CD14-positive monocyte (primary cell): Measurements from ENCODE around the gene MPV17L2. TPM values are rescaled to one million over a fixed set of nuclear protein-coding genes. Genes with fewer than 3 reads are reported as not detected.

Experiments
- DNase-seq, 3 donors: peaks; one replicate each; pipeline ENCODE4 v3.0.0-alpha.2; 2011 to 2022
- H2AFZ ChIP-seq: 2 replicates; pipeline ENCODE4 v1.6.0; 2012; ENCODE audit warnings: mild to moderate bottlenecking, low read depth, low read length, inconsistent platforms; ENCODE audit not compliant: insufficient read depth, poor library complexity, severe bottlenecking
- H3K27ac ChIP-seq, 2 donors: 1 replicate in 1 of 2; 2 replicates in 1 of 2; pipeline ENCODE4 v1.5.1; 2012 to 2013; ENCODE audit warnings: low read length in 2 of 2, control low read depth in 1 of 2, inconsistent platforms in 1 of 2, low read depth in 1 of 2, mild to moderate bottlenecking in 1 of 2
- H3K27me3 ChIP-seq, 2 donors: one replicate each; pipeline versions ENCODE4 v1.6.0 to v1.6.1; 2011 to 2013; ENCODE audit warnings: low read length in 2 of 2; ENCODE audit not compliant: control insufficient read depth in 2 of 2, insufficient read depth in 2 of 2
- H3K36me3 ChIP-seq, 2 donors: replicated peaks in 1 of 2; 1 replicate in 1 of 2; 2 replicates in 1 of 2; pipeline versions ENCODE4 v1.5.1 to v1.6.1; 2012 to 2013; ENCODE audit warnings: low read length in 2 of 2, control low read depth in 1 of 2, inconsistent platforms in 1 of 2, mild to moderate bottlenecking in 1 of 2; ENCODE audit not compliant: insufficient read depth in 2 of 2, control insufficient read depth in 1 of 2
- H3K4me1 ChIP-seq, 2 donors: 1 replicate in 1 of 2; 2 replicates in 1 of 2; pipeline versions ENCODE4 v1.5.1 to v1.6.1; 2012 to 2013; ENCODE audit warnings: low read length in 2 of 2, control low read depth in 1 of 2, inconsistent platforms in 1 of 2, mild to moderate bottlenecking in 1 of 2, moderate library complexity in 1 of 2; ENCODE audit not compliant: insufficient read depth in 2 of 2, control insufficient read depth in 1 of 2
- H3K4me2 ChIP-seq: replicated peaks from 2 replicates; pipeline ENCODE3; 2012; ENCODE audit warnings: low read length, moderate library complexity, mild to moderate bottlenecking; ENCODE audit not compliant: poor library complexity, severe bottlenecking; ENCODE audit errors: extremely low read depth
- H3K4me3 ChIP-seq, 3 experiments: fragments of 200-600 bp in 1 of 3; sonication (generic) in 1 of 3; replicated peaks in 1 of 3; 1 replicate in 2 of 3; 2 replicates in 1 of 3; pipeline ENCODE4 v1.5.1; 2011 to 2013; ENCODE audit warnings: low read length in 3 of 3, mild to moderate bottlenecking in 3 of 3, control low read depth in 2 of 3, low read depth in 2 of 3, inconsistent platforms in 1 of 3, moderate library complexity in 1 of 3
- H3K79me2 ChIP-seq: 2 replicates; pipeline ENCODE4 v1.6.0; 2012; ENCODE audit warnings: mild to moderate bottlenecking, control low read depth, inconsistent platforms, low read length, moderate library complexity; ENCODE audit not compliant: insufficient read depth
- H3K9ac ChIP-seq: 2 replicates; pipeline ENCODE4 v1.6.0; 2017; ENCODE audit warnings: low read length, mild to moderate bottlenecking; ENCODE audit not compliant: insufficient read depth, poor library complexity, severe bottlenecking
- H3K9me3 ChIP-seq, 2 donors: replicated peaks in 1 of 2; 1 replicate in 1 of 2; 2 replicates in 1 of 2; pipeline versions ENCODE4 v1.5.1 to v1.6.1; 2012 to 2013; ENCODE audit warnings: low read length in 2 of 2, control low read depth in 1 of 2; ENCODE audit not compliant: control insufficient read depth in 1 of 2, insufficient read depth in 1 of 2
- H4K20me1 ChIP-seq: 2 replicates; pipeline ENCODE4 v1.6.0; 2012; ENCODE audit warnings: mild to moderate bottlenecking, low read length, control low read depth, moderate library complexity; ENCODE audit not compliant: insufficient read depth
- H3K27ac Mint-ChIP-seq, 7 donors: one replicate each; pipeline ENCODE4 v1.8.0; 2020; ENCODE audit warnings: mild to moderate bottlenecking in 7 of 7, mixed read lengths in 7 of 7, moderate library complexity in 6 of 7, inconsistent platforms in 2 of 7
- H3K27me3 Mint-ChIP-seq, 3 donors: one replicate each; pipeline ENCODE4 v1.8.0; 2021 to 2022; ENCODE audit warnings: low read depth in 3 of 3, mild to moderate bottlenecking in 3 of 3, mixed read lengths in 3 of 3, moderate library complexity in 3 of 3, inconsistent platforms in 1 of 3
- H3K36me3 Mint-ChIP-seq, 2 donors: one replicate each; pipeline ENCODE4 v1.8.0; 2020; ENCODE audit warnings: mixed read lengths in 2 of 2, inconsistent platforms in 1 of 2, mild to moderate bottlenecking in 1 of 2
- H3K4me1 Mint-ChIP-seq: one replicate; pipeline ENCODE4 v1.8.0; 2020; ENCODE audit warnings: mild to moderate bottlenecking, mixed read lengths
- H3K4me3 Mint-ChIP-seq, 2 donors: one replicate each; pipeline ENCODE4 v1.8.0; 2020; ENCODE audit warnings: mild to moderate bottlenecking in 2 of 2, mixed read lengths in 2 of 2, moderate library complexity in 1 of 2
- H3K9me3 Mint-ChIP-seq, 7 donors: one replicate each; pipeline ENCODE4 v1.8.0; 2020 to 2022; ENCODE audit warnings: mixed read lengths in 7 of 7, mild to moderate bottlenecking in 6 of 7, moderate library complexity in 6 of 7, inconsistent platforms in 2 of 7
- CTCF ChIP-seq: fragments of 200-600 bp; IDR thresholded peaks from one replicate; pipeline ENCODE4 v1.8.0; 2022; ENCODE audit warnings: antibody characterized with exemption, mild to moderate bottlenecking
- WGBS: methylation state at CpG from one replicate; pipeline ENCODE4 v1.1.5; 2013; ENCODE audit warnings: missing lambda C conversion rate; ENCODE audit not compliant: insufficient coverage; 5-methylcytosine and 5-hydroxymethylcytosine counted together
- intact Hi-C, 2 donors: fragments of 100-400 bp; cut with micrococcal nuclease; formaldehyde crosslinking; loops; one replicate each; pipeline versions ENCODE4 v1.15.0 to v1.15.1; 2023
- polyA plus RNA-seq, 3 donors: library from polyadenylated mRNA; depleted of rRNA in 1 of 3; unstranded in 2 of 3; stranded (reverse) in 1 of 3; fragments of 300-500 nt in 2 of 3; fragments of >200 nt in 1 of 3; fragmentation: Illumina TruSeq in 2 of 3; gene quantifications; 1 replicate in 2 of 3; 2 replicates in 1 of 3; pipeline ENCODE4 v1.2.3, GENCODE V29; 2012 to 2021

MPV17L2 gene
- polyA plus RNA-seq, 3 donors: 14.3 to 20.2 (median 15.0) TPM

- Histone ChIP-seq H3K9me3 (peaks cover 3 to 7% of the 10 kb centered on the region in 2 donors), H3K9ac (no peak overlapping the region), H3K4me3 (no peak overlapping the region), H3K27me3 (peaks cover 7 to 38% of the 10 kb centered on the region in 2 donors), H2AFZ (no peak overlapping the region), H3K27ac (no peak overlapping the region), H3K79me2 (no peaks in the 10 kb centered on the region), H4K20me1 (no peaks in the 10 kb centered on the region), H3K4me2 (no peak overlapping the region), H3K36me3 (no peaks in the 10 kb centered on the region), H3K4me1 (peaks cover 0 to 11% of the 10 kb centered on the region in 2 donors)
- peaks cover 0 to 2% of the 10 kb centered on the region in 2 donors for H3K36me3 Mint-ChIP-seq
- H3K4me3 Mint-ChIP-seq: peak overlapping the region in 1 of 2 donors; percentile 76
- DNase-seq: no peak
- intact Hi-C loops: no loop called here
- H3K27ac Mint-ChIP-seq: peak overlapping the region in 1 of 7 donors; percentile 23
- peaks cover 10% of the 10 kb centered on the region for H3K4me1 Mint-ChIP-seq
- peaks cover 6 to 15% (median 9%) of the 10 kb centered on the region in 7 donors for H3K9me3 Mint-ChIP-seq
- 6% methylated on average over 40 of the region's 46 CpGs for WGBS
- TF ChIP-seq CTCF: no peak
- peaks cover 30 to 57% (median 56%) of the 10 kb centered on the region in 3 donors for H3K27me3 Mint-ChIP-seq
Measured at GRCh38 chr19:18232540-18233223, 39.7 kb downstream of the MPV17L2 start.

GRCh38 chr19:18233224-18233825 lies 40.3 kb downstream of the MPV17L2 start:
- no peak overlapping the region for H2AFZ ChIP-seq
- H3K4me1 ChIP-seq: peaks cover 0 to 11% of the 10 kb centered on the region in 2 donors
- H3K79me2 ChIP-seq: no peaks in the 10 kb centered on the region
- H3K27ac ChIP-seq: no peak overlapping the region
- TF ChIP-seq CTCF: no peak
- Mint-ChIP-seq H3K4me3 (peak overlapping the region in 1 of 2 donors; percentile 70), H3K36me3 (peaks cover 0 to 2% of the 10 kb centered on the region in 2 donors), H3K4me1 (peaks cover 10% of the 10 kb centered on the region), H3K27ac (no peak overlapping the region), H3K27me3 (peaks cover 30 to 51% (median 50%) of the 10 kb centered on the region in 3 donors), H3K9me3 (peaks cover 6 to 15% (median 9%) of the 10 kb centered on the region in 7 donors)
- 15% methylated on average over 24 of the region's 37 CpGs for WGBS
- H3K27me3 ChIP-seq: peaks cover 7 to 35% of the 10 kb centered on the region in 2 donors
- H4K20me1 ChIP-seq: no peaks in the 10 kb centered on the region
- H3K4me3 ChIP-seq: no peak overlapping the region
- no peaks in the 10 kb centered on the region for H3K36me3 ChIP-seq
- peak; percentile 26 to 37 (median 29) for DNase-seq
- no peak overlapping the region for H3K9ac ChIP-seq
- no peak overlapping the region for H3K4me2 ChIP-seq
- H3K9me3 ChIP-seq: peaks cover 3 to 7% of the 10 kb centered on the region in 2 donors
- intact Hi-C loops: no loop called here
